ENCODE results near the gene SLC7A8. TPM values are rescaled to one million over a fixed set of nuclear protein-coding genes. Genes with fewer than 3 reads are reported as not detected.

The SLC7A8 gene
- total and polyA plus RNA-seq, 4 donors: 2.6 to 9.8 (median 5.4) TPM

GRCh38 chr14:23172574-23172973 lies 10.9 kb downstream of the SLC7A8 start (continued):
- TF ChIP-seq SP1 (IDR thresholded peaks at IDR 0.05) (no peak), EGR1 (IDR thresholded peaks at IDR 0.05; ENCODE audit: low read depth in 2 of 2) (no peak), MAX (IDR thresholded peaks at IDR 0.05) (no peak), FOXA2 (IDR thresholded peaks at IDR 0.05) (no peak), HNF4A (conservative IDR thresholded peaks at IDR 0.05) (no peak)
- TF ChIP-seq, protein P1, sequence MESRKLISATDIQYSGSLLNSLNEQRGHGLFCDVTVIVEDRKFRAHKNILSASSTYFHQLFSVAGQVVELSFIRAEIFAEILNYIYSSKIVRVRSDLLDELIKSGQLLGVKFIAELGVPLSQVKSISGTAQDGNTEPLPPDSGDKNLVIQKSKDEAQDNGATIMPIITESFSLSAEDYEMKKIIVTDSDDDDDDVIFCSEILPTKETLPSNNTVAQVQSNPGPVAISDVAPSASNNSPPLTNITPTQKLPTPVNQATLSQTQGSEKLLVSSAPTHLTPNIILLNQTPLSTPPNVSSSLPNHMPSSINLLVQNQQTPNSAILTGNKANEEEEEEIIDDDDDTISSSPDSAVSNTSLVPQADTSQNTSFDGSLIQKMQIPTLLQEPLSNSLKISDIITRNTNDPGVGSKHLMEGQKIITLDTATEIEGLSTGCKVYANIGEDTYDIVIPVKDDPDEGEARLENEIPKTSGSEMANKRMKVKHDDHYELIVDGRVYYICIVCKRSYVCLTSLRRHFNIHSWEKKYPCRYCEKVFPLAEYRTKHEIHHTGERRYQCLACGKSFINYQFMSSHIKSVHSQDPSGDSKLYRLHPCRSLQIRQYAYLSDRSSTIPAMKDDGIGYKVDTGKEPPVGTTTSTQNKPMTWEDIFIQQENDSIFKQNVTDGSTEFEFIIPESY (IDR thresholded peaks at IDR 0.05): no peak

DNA sequence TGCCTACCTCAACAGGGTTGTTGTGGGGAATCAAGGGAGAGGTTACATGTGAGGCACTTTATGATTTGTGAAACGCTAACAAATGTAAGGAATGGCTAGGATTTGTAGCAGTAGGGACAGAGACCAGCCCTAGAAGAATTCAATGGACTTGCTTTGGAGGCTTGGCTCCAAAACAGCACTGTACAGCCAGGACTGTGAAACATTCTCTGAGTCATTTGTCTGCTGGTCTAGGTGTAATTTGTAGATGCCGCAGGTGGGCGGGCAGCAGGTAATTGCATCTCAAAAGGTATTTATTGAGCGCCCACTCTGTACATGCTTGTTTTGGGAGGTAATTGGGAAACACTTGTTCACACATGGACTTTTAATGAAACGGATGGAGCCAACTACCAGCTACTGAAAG lies 11.4 kb downstream of the SLC7A8 start:
- TF ChIP-seq JUND (IDR thresholded peaks at IDR 0.05) (no peak), RXRA (IDR thresholded peaks at IDR 0.05) (no peak), HNF4A (conservative IDR thresholded peaks at IDR 0.05) (no peak), TAF1 (conservative IDR thresholded peaks at IDR 0.05) (no peak), FOXA1 (IDR thresholded peaks at IDR 0.05) (no peak), NR2F2 (IDR thresholded peaks at IDR 0.05) (no peak), YY1 (IDR thresholded peaks at IDR 0.05) (no peak), FOXA2 (IDR thresholded peaks at IDR 0.05) (no peak)
- TF ChIP-seq, protein P2, sequence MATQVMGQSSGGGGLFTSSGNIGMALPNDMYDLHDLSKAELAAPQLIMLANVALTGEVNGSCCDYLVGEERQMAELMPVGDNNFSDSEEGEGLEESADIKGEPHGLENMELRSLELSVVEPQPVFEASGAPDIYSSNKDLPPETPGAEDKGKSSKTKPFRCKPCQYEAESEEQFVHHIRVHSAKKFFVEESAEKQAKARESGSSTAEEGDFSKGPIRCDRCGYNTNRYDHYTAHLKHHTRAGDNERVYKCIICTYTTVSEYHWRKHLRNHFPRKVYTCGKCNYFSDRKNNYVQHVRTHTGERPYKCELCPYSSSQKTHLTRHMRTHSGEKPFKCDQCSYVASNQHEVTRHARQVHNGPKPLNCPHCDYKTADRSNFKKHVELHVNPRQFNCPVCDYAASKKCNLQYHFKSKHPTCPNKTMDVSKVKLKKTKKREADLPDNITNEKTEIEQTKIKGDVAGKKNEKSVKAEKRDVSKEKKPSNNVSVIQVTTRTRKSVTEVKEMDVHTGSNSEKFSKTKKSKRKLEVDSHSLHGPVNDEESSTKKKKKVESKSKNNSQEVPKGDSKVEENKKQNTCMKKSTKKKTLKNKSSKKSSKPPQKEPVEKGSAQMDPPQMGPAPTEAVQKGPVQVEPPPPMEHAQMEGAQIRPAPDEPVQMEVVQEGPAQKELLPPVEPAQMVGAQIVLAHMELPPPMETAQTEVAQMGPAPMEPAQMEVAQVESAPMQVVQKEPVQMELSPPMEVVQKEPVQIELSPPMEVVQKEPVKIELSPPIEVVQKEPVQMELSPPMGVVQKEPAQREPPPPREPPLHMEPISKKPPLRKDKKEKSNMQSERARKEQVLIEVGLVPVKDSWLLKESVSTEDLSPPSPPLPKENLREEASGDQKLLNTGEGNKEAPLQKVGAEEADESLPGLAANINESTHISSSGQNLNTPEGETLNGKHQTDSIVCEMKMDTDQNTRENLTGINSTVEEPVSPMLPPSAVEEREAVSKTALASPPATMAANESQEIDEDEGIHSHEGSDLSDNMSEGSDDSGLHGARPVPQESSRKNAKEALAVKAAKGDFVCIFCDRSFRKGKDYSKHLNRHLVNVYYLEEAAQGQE (IDR thresholded peaks at IDR 0.05): no peak
- TF ChIP-seq, protein P1 (IDR thresholded peaks at IDR 0.05): no peak
- 88% methylated on average over 5 of the region's 5 CpGs for WGBS

More for the DNA sequence above, 11.4 kb downstream of the SLC7A8 start:
- Histone ChIP-seq H3K36me3 (ENCODE audit: control insufficient read depth in 4 of 4, insufficient read depth in 3 of 4, low read depth in 1 of 4, low read length in 3 of 4) (no peaks in the 10 kb centered on the region), H3K4me3 (ENCODE audit: low read depth in 1 of 3, low read length in 3 of 3) (no peak overlapping the region), H3K27ac (ENCODE audit: low read depth in 1 of 2, low read length in 2 of 2) (no peak overlapping the region), H3K4me1 (ENCODE audit: control insufficient read depth in 4 of 4, insufficient read depth in 4 of 4, low read length in 3 of 4) (no peaks in the 10 kb centered on the region), H3K9ac (ENCODE audit: low read depth in 1 of 2, low read length in 2 of 2) (no peak overlapping the region), H3K9me3 (ENCODE audit: control insufficient read depth in 4 of 4, low read length in 3 of 4) (no peaks in the 10 kb centered on the region), H3K27me3 (ENCODE audit: control insufficient read depth in 4 of 4, insufficient read depth in 4 of 4, low read length in 3 of 4) (peaks cover 0 to 3% (median 0%) of the 10 kb centered on the region in 4 donors)
- no peak for DNase-seq (ENCODE audit: low spot score)

All from liver (tissue), 9 donors.